ENCODE data around the gene CEP350. TPM values are rescaled to one million over a fixed set of nuclear protein-coding genes. Genes with fewer than 3 reads are reported as not detected.

The CEP350 gene
- 26.6 and 41.6 TPM in 2 replicates for total RNA-seq

GRCh38 chr1:179954493-179955286, at the start of gene CEP350:
CEP350 (plus strand) TSS chr1:179954810; CDS start chr1:179986182, 31,372 bp downstream.

GRCh38 chr1:180154325-180155181, 199.9 kb downstream of the CEP350 start, which contains the start of gene QSOX1:
QSOX1 (plus strand) TSS chr1:180154869; CDS start chr1:180154908, 39 bp downstream.

Other genes starting within 250 kb of the CEP350 start
- gene FAM163A, start 211.5 kb upstream of the CEP350 start, total RNA-seq: under 0.01 TPM in 2 replicates
- gene TOR1AIP2, start 77.0 kb upstream of the CEP350 start, total RNA-seq: 70.5 and 101 TPM in 2 replicates
- 23.7 and 29.8 TPM in 2 replicates for gene TOR1AIP1, start 72.5 kb upstream of the CEP350 start, total RNA-seq
- gene QSOX1, start 200.1 kb downstream of the CEP350 start, total RNA-seq: 164 and 243 TPM in 2 replicates

Data from epithelial cell of umbilical artery (primary cell).